HFFc6 (cell line): Measurements from ENCODE around the gene PRDM16. TPM values are rescaled to one million over a fixed set of nuclear protein-coding genes. Genes with fewer than 3 reads are reported as not detected.

Experiments used
- DNase-seq: peaks from one replicate; pipeline ENCODE4 v3.0.0-alpha.2; 2018
- H3K27ac Mint-ChIP-seq: 2 replicates; pipeline ENCODE4 v1.8.0; 2020; ENCODE audit warnings: mild to moderate bottlenecking, mixed read lengths
- H3K27me3 Mint-ChIP-seq: 2 replicates; pipeline ENCODE4 v1.8.0; 2021; ENCODE audit warnings: mild to moderate bottlenecking, moderate library complexity, mixed read lengths; ENCODE audit not compliant: insufficient read depth
- H3K36me3 Mint-ChIP-seq: 2 replicates; pipeline ENCODE4 v1.8.0; 2021; ENCODE audit warnings: low read depth, mixed read lengths
- H3K4me1 Mint-ChIP-seq: 2 replicates; pipeline ENCODE4 v1.8.0; 2020; ENCODE audit warnings: low read depth, mixed read lengths
- H3K4me3 Mint-ChIP-seq: 2 replicates; pipeline ENCODE4 v1.8.0; 2020; ENCODE audit warnings: mild to moderate bottlenecking, moderate library complexity, mixed read lengths
- H3K9me3 Mint-ChIP-seq: 2 replicates; pipeline ENCODE4 v1.8.0; 2020; ENCODE audit warnings: mild to moderate bottlenecking, mixed read lengths
- CTCF ChIP-seq: fragments of 200-600 bp; sonication (generic); IDR thresholded peaks from 2 replicates; pipeline ENCODE4 v1.5.0; 2021; ENCODE audit warnings: antibody characterized with exemption, mild to moderate bottlenecking
- total RNA-seq, 6 experiments: library from RNA; stranded (reverse); fragmentation: NEBNext Ultra II Directional; extraction: Animal tissue kit (Norgen Biotek cat#: 25700); gene quantifications; 2 replicates in 1 of 6; 3 replicates in 5 of 6; pipeline ENCODE4 v1.2.3, GENCODE V29; 2021

The PRDM16 gene
- total RNA-seq, 6 experiments from 2014 or later: not detected

- no peak for TF ChIP-seq CTCF
- Mint-ChIP-seq H3K4me1 (no peaks in the 10 kb centered on the region), H3K9me3 (peaks cover 4% of the 10 kb centered on the region; the same call in 1 of the 2 replicates), H3K36me3 (no peaks in the 10 kb centered on the region), H3K27me3 (peaks cover 17% of the 10 kb centered on the region; the same call in 1 of the 2 replicates), H3K27ac (no peak overlapping the region), H3K4me3 (no peak overlapping the region)
- no peak for DNase-seq
These were observed 267.0 kb downstream of the PRDM16 start for GRCh38 chr1:3335754-3336640.

- H3K9me3 Mint-ChIP-seq: peaks cover 9% of the 10 kb centered on the region
- H3K36me3 Mint-ChIP-seq: no peaks in the 10 kb centered on the region; the same call in 1 of the 2 replicates
- no peak for DNase-seq
- no peak overlapping the region for H3K27ac Mint-ChIP-seq
- no peaks in the 10 kb centered on the region for H3K4me1 Mint-ChIP-seq
- TF ChIP-seq CTCF: no peak
- H3K27me3 Mint-ChIP-seq: peaks cover 22% of the 10 kb centered on the region
- no peak overlapping the region for H3K4me3 Mint-ChIP-seq
These were observed 267.9 kb downstream of the PRDM16 start for GRCh38 chr1:3336641-3337630.

DNA sequence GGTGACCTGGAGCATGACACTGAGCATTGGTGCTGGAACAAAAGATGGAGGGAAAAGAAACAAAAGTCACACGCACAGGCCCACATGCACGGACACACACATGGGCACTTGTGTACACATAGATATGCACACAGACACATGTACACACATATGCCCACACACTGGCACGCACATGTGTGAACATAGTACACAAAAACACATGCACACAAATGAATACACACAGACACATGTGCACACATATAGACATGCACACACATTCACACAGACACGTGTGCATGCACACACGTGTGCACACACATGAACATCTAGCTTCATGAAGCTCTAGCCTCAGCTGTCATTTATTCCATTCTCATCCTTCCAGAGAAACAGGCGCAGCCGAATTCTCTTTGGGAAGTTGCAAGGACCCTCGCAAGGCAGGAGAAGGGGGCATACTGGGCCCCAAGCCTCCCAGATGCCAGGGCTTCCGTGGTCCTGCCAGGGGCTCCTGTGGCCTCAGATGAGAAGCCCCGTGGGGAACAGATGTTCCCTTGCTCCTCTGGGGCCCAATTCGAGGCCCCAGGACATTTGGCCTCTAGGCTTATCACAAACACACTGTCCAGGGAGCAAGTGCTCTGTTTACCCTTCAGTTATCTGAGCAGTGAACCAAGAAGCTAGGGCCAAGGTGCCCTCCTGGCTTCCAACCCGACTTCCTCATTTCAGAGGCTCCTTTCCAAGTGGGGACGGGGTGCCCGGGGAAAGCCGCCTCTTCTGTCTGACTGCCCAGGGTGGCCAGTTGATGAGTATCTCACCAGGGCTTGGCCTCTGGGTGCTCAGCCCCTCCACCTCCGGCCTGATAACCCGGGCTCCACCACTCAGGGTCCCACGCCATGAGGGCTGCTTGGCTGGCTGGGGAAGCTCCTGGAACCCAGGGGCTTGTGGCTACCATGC, 269.1 kb downstream of the PRDM16 start:
- H3K36me3 Mint-ChIP-seq: no peaks in the 10 kb centered on the region; the same call in 1 of the 2 replicates
- H3K27me3 Mint-ChIP-seq: peaks cover 21% of the 10 kb centered on the region
- no peak for TF ChIP-seq CTCF
- H3K4me3 Mint-ChIP-seq: no peak overlapping the region
- H3K4me1 Mint-ChIP-seq: no peaks in the 10 kb centered on the region
- no peak overlapping the region for H3K27ac Mint-ChIP-seq
- H3K9me3 Mint-ChIP-seq: peaks cover 13% of the 10 kb centered on the region
- no peak for DNase-seq

- Mint-ChIP-seq H3K27me3 (peaks cover 21% of the 10 kb centered on the region), H3K4me1 (no peaks in the 10 kb centered on the region), H3K36me3 (peaks cover under 1% of the 10 kb centered on the region), H3K9me3 (peaks cover 20% of the 10 kb centered on the region), H3K4me3 (no peak overlapping the region), H3K27ac (no peak overlapping the region)
- no peak for TF ChIP-seq CTCF
- no peak for DNase-seq
These were observed 269.7 kb downstream of the PRDM16 start for GRCh38 chr1:3338725-3339070.

DNA sequence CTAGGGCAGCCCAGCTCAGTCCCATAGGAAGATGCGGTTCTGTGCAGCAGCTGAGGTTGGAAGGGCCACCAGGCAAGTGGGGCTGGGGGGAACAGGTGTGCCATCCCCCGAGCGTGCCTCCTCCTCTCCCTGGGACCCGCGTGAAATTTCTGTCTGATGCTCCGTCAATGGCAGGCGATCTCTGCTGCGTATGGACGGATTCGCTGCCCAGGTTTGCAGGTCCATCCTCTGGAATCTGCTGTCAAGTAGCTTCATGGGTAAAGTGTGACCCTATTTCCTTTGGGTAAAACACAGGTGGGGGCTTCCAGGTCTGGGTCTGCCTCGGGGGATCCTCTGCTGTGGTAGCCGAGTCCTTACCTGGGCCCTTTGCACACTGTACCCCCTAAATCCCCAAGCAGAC, 270.9 kb downstream of the PRDM16 start:
- H3K4me1 Mint-ChIP-seq: no peaks in the 10 kb centered on the region
- TF ChIP-seq CTCF: no peak

More for the DNA sequence above, 270.9 kb downstream of the PRDM16 start:
- Mint-ChIP-seq H3K9me3 (peaks cover 31% of the 10 kb centered on the region), H3K4me3 (no peak overlapping the region), H3K36me3 (peaks cover 10% of the 10 kb centered on the region), H3K27ac (no peak overlapping the region), H3K27me3 (peaks cover 19% of the 10 kb centered on the region)
- DNase-seq: no peak
